GM06990 (cell line): ENCODE data around the gene NGEF.

Experiments used
- DNase-seq: peaks from one replicate; pipeline ENCODE4 v3.0.0-alpha.2; 2011; ENCODE audit not compliant: insufficient read length; ENCODE audit errors: extremely low read depth
- H3K27me3 ChIP-seq: replicated peaks from 2 replicates; pipeline ENCODE4 v1.6.0; 2011; ENCODE audit warnings: low read length; ENCODE audit not compliant: control insufficient read depth, insufficient read depth
- H3K36me3 ChIP-seq: 2 replicates; pipeline ENCODE4 v1.5.1; 2011; ENCODE audit warnings: low read length; ENCODE audit not compliant: control insufficient read depth, insufficient read depth
- H3K4me3 ChIP-seq: replicated peaks from 2 replicates; pipeline ENCODE4 v1.5.1; 2011; ENCODE audit warnings: low read depth, mild to moderate bottlenecking, control low read depth, low read length
- TF ChIP-seq, protein P1 (sequence below): IDR thresholded peaks from 2 replicates; pipeline ENCODE4 v1.5.1; 2011; ENCODE audit warnings: low read length, control low read depth, mild to moderate bottlenecking, inconsistent platforms; ENCODE audit not compliant: insufficient read depth, poor library complexity, severe bottlenecking

The NGEF gene

DNA sequence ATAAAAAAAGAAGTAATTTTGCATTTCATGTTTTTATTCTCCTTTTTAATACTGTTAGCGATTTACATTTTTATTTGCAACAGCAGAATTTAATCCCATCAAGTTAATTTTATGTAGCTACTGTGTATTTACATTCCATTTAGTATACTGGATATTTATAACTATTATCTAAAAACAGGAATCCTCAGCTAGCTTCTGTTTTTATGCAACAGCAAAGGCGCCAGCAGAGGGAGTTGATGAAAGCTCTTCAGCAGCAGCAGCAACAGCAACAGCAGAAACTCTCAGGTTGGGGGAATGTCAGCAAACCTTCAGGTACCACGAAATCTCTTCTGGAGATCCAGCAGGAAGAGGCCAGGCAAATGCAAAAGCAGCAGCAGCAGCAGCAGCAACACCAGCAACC lies 169.2 kb downstream of the NGEF start:
- DNase-seq, result no peak
- Histone ChIP-seq H3K4me3 (no peak overlapping the region), H3K36me3 (peaks cover 13% of the 10 kb centered on the region), H3K27me3 (no peaks in the 10 kb centered on the region)
- TF ChIP-seq, protein P1, sequence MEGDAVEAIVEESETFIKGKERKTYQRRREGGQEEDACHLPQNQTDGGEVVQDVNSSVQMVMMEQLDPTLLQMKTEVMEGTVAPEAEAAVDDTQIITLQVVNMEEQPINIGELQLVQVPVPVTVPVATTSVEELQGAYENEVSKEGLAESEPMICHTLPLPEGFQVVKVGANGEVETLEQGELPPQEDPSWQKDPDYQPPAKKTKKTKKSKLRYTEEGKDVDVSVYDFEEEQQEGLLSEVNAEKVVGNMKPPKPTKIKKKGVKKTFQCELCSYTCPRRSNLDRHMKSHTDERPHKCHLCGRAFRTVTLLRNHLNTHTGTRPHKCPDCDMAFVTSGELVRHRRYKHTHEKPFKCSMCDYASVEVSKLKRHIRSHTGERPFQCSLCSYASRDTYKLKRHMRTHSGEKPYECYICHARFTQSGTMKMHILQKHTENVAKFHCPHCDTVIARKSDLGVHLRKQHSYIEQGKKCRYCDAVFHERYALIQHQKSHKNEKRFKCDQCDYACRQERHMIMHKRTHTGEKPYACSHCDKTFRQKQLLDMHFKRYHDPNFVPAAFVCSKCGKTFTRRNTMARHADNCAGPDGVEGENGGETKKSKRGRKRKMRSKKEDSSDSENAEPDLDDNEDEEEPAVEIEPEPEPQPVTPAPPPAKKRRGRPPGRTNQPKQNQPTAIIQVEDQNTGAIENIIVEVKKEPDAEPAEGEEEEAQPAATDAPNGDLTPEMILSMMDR, result peak; percentile 9

DNA sequence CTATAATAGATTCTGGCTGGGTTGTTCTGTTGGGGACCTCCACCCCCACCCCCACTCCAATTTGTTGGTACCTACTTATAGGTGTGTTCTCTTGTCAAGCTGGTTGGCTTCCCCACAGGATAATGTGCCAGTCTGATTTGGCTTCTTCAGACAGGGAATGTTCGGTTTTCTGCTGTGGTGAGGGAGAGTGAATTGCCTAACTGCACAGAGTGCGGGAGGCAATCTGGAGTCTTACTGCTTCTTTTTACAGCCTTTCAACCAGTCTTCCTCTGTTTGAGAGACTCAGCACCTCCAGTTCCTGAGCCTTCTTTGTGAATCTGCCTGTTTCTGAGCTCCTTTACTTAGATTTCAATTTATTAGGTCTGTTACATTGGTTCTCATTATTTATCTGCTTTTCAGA lies 170.4 kb downstream of the NGEF start:
- Histone ChIP-seq H3K36me3 (peaks cover 10% of the 10 kb centered on the region), H3K27me3 (no peaks in the 10 kb centered on the region), H3K4me3 (no peak overlapping the region)
- DNase-seq, result no peak
- TF ChIP-seq, protein P1, result no peak

DNA sequence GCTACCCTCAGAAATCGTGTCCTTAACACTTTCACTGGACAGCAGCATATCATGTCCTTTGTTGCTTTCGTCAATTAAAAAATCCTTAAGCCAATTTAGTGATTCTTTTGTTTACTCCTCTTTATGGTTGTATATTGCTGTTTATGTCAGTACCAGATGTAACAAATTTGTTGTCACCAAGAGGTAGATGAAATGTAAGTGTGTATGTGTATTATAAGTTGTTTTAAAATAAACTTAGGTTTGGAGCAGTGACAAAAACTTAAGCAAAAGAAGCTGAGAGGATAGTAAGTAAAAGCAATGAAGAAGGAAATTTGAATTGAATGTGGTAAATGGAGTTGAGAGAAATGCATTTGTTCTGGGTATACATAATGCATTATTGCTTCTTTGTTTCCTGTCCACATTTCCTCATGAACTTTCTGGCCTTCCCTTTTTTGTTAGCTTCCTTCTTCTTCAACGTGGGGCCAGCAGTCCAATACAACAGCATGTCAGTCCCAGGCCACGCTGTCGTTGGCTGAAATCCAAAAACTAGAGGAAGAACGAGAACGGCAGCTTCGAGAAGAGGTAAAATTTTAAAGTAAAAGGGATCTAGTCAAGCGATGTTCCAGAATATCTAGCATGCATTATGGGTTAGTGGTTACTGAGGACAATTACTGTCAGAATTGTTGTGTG lies 173.5 kb downstream of the NGEF start:
- H3K27me3 ChIP-seq, result no peaks in the 10 kb centered on the region
- no peak for DNase-seq
- H3K36me3 ChIP-seq, result peaks cover 18% of the 10 kb centered on the region
- TF ChIP-seq, protein P1, result no peak
- H3K4me3 ChIP-seq, result no peak overlapping the region

DNA sequence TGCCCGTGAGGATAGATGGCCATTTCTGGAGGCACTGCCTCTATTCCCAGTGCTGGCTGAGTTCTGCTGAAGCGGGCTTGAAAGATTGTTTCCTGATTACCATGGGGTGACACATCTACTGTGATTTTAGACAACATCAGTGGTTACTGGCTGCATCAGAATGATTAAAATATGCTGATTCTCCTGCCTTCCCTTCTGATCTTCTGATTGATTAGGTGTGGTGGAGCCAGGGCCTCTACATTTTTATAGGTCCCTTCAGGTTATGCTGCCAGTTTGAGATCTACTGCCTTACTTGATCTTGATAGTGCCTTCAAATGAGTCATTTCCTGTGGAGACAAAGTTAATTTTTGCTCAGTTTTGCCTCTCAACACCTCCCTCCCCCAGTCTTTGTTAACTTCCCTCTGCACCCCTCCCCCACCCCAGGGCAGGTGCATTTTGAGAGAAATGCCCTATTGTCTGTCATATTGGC lies 174.6 kb downstream of the NGEF start:
- peak; percentile 40 for DNase-seq
- peaks cover 18% of the 10 kb centered on the region for H3K36me3 ChIP-seq
- no peaks in the 10 kb centered on the region for H3K27me3 ChIP-seq
- H3K4me3 ChIP-seq, result peak overlapping the region; percentile 26
- TF ChIP-seq, protein P1, result no peak

DNA sequence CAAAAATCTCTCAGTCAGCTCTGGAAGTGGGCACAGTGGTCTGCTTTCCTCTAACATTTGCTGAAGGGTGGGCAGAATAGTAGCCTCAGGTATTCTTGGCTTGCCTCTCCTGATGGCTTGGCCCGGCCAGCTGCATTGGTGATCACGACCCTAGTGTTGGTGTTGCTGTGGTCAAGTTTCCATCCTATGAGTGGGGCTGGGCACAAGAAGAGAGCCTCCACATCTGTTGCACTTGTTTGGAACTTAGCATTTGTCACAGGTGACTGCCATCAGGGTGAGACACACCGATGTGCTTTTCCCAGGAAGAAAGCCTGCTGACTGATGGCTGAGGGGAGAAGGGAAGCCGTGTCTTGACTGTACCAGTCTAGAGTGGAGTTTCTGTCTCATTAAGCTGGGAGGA lies 176.1 kb downstream of the NGEF start:
- H3K36me3 ChIP-seq, result peaks cover 19% of the 10 kb centered on the region

More for the DNA sequence above, 176.1 kb downstream of the NGEF start:
- TF ChIP-seq, protein P1, result no peak
- Histone ChIP-seq H3K27me3 (no peaks in the 10 kb centered on the region), H3K4me3 (no peak overlapping the region)
- no peak for DNase-seq
